Adrenal gland (tissue), 12 donors: Measurements from ENCODE around the gene SCCPDH. TPM values are rescaled to one million over a fixed set of nuclear protein-coding genes. Genes with fewer than 3 reads are reported as not detected.
"Not testable (repeated sequence)": the region's sequence is repeated elsewhere in the genome, so short reads cannot be mapped to it uniquely, and the experiment has no call there.

Source experiments
- DNase-seq, 7 donors: peaks; one replicate each; pipeline ENCODE4 v3.0.0-alpha.2; 2019 to 2020
- H3K27ac ChIP-seq, 5 donors: fragments of 200-600 bp; sonication (generic) in 4 of 5; 1 replicate in 3 of 5; 2 replicates in 2 of 5; pipeline versions ENCODE4 v1.5.1 to v1.8.0; 2016 to 2020; ENCODE audit warnings: mild to moderate bottlenecking in 1 of 5
- H3K27me3 ChIP-seq: fragments of 200-600 bp; 2 replicates; pipeline ENCODE4 v1.8.0; 2021
- H3K36me3 ChIP-seq, 2 donors: fragments of 200-600 bp; replicated peaks in 1 of 2; 1 replicate in 1 of 2; 2 replicates in 1 of 2; pipeline versions ENCODE4 v1.5.1 to v1.8.0; 2018 to 2022
- H3K4me1 ChIP-seq, 2 donors: fragments of 200-600 bp; replicated peaks in 1 of 2; 1 replicate in 1 of 2; 2 replicates in 1 of 2; pipeline versions ENCODE4 v1.5.1 to v1.8.0; 2018 to 2021
- H3K4me3 ChIP-seq, 4 donors: fragments of 200-600 bp; sonication (generic) in 3 of 4; one replicate each; pipeline ENCODE4 v1.5.1; 2016 to 2018
- H3K9me3 ChIP-seq, 3 donors: fragments of 200-600 bp; sonication (generic) in 1 of 3; replicated peaks in 1 of 3; 1 replicate in 2 of 3; 2 replicates in 1 of 3; pipeline versions ENCODE4 v1.5.1 to v1.8.0; 2016 to 2021
- CTCF ChIP-seq, 6 experiments: fragments of 450-650 bp in 4 of 6; fragments of 200-600 bp in 2 of 6; sonication (generic) in 1 of 6; IDR thresholded peaks; 1 replicate in 5 of 6; 2 replicates in 1 of 6; pipeline versions ENCODE4 v1.5.1 to v1.8.0; 2016 to 2021; ENCODE audit warnings: antibody characterized with exemption in 6 of 6, mild to moderate bottlenecking in 2 of 6, moderate library complexity in 1 of 6
- POLR2A ChIP-seq, 2 donors: fragments of 450-650 bp; IDR thresholded peaks; one replicate each; pipeline ENCODE4 v1.6.1; 2017; ENCODE audit warnings: antibody characterized with exemption in 2 of 2, mild to moderate bottlenecking in 2 of 2, moderate library complexity in 1 of 2
- WGBS, 4 donors: extraction: QIAGEN DNeasy Blood & Tissue Kit in 2 of 4; methylation state at CpG; one replicate each; pipeline versions ENCODE4 v1.1.5 to v1.1.7; 2013 to 2017; 5-methylcytosine and 5-hydroxymethylcytosine counted together
- intact Hi-C, 2 donors: fragments of 100-400 bp; cut with DNase I; formaldehyde crosslinking; loops; one replicate each; pipeline versions ENCODE4 v1.14.1 to v1.15.0; 2022 to 2023
- polyA plus RNA-seq, 3 donors: library from polyadenylated mRNA; stranded (reverse); fragments of 200-250 nt in 2 of 3; fragments of 350-450 nt in 1 of 3; fragmentation: Illumina TruSeq in 1 of 3; extraction: RNeasy Lipid Tissue Mini Kit (QIAGEN cat#74804) in 1 of 3; gene quantifications; one replicate each; pipeline ENCODE4 v1.2.3, GENCODE V29; 2013 to 2014
- total RNA-seq, 9 donors: library from RNA; depleted of rRNA in 4 of 9; stranded (reverse); fragments of >200 nt in 4 of 9; fragments of 120-200 nt in 1 of 9; fragmentation: NEBNext Ultra II Directional in 1 of 9; extraction: Animal tissue kit (Norgen Biotek cat#: 25700) in 1 of 9; gene quantifications; one replicate each; pipeline versions ENCODE4 v1.1.0 to v1.2.4, GENCODE V29; 2013 to 2023
- donor health status: healthy with polysubstance abuse.
- donor health status: Bipolar disorder and iron deficiency.
- donor health status: DM: yes; HTN: yes; CAD: no.
- donor health status: DM: no; HTN: no; CAD: no.
- donor health status: DM: no; HTN: no; CAD: no.
- donor health status: DM: yes; HTN: yes; CAD: no.

The SCCPDH gene
- total and polyA plus RNA-seq, 12 donors: 12.0 to 180 (median 60.7) TPM

GRCh38 chr1:246709835-246710234 lies 14.4 kb upstream of the SCCPDH start:
- Histone ChIP-seq H3K36me3 (no peaks in the 10 kb centered on the region), H3K4me1 (no peaks in the 10 kb centered on the region), H3K27me3 (no peaks in the 10 kb centered on the region), H3K27ac (no peak overlapping the region), H3K9me3 (no peaks in the 10 kb centered on the region), H3K4me3 (no peak overlapping the region)
- intact Hi-C loops: no loop called here
- TF ChIP-seq CTCF (IDR thresholded peaks at IDR 0.05) (no peak), POLR2A (IDR thresholded peaks at IDR 0.05) (no peak)
- DNase-seq: no peak
- 42 to 51% (median 43%) methylated on average over 2 of the region's 2 CpGs for WGBS, 4 donors

GRCh38 chr1:246711548-246712003 lies 12.6 kb upstream of the SCCPDH start:
- 67 to 85% (median 84%) methylated on average over 3 of the region's 3 CpGs for WGBS, 4 donors
- Histone ChIP-seq H3K27ac (no peak overlapping the region), H3K27me3 (no peaks in the 10 kb centered on the region), H3K4me3 (no peak overlapping the region), H3K9me3 (no peaks in the 10 kb centered on the region), H3K4me1 (no peaks in the 10 kb centered on the region), H3K36me3 (no peaks in the 10 kb centered on the region)
- no peak for DNase-seq
- TF ChIP-seq CTCF (IDR thresholded peaks at IDR 0.05) (no peak), POLR2A (IDR thresholded peaks at IDR 0.05) (no peak)
- intact Hi-C loops: no loop called here

- 83 to 94% (median 88%) methylated on average over 5 of the region's 5 CpGs for WGBS, 4 donors
- H3K36me3 ChIP-seq, H3K9me3 ChIP-seq, DNase-seq, H3K4me3 ChIP-seq, intact Hi-C loops, H3K27ac ChIP-seq, H3K4me1 ChIP-seq, H3K27me3 ChIP-seq: not testable (repeated sequence)
Observed at GRCh38 chr1:246712428-246712827, 11.8 kb upstream of the SCCPDH start.

- H3K36me3 ChIP-seq, H3K9me3 ChIP-seq, H3K4me1 ChIP-seq, H3K4me3 ChIP-seq, H3K27me3 ChIP-seq, H3K27ac ChIP-seq, DNase-seq, intact Hi-C loops: not testable (repeated sequence)
- 89 to 90% (median 90%) methylated on average over 1 to 2 of the region's 2 CpGs for WGBS, 4 donors
Observed at GRCh38 chr1:246719361-246719760, 4.8 kb upstream of the SCCPDH start.

GRCh38 chr1:246720814-246721213 lies 3.4 kb upstream of the SCCPDH start:
- H3K4me1 ChIP-seq, DNase-seq: not testable (repeated sequence)
- WGBS, 4 donors: 83 to 87% (median 85%) methylated on average over 7 of the region's 7 CpGs

GRCh38 chr1:246722720-246723119 lies 1.5 kb upstream of the SCCPDH start:
- H3K4me3 ChIP-seq: no peak overlapping the region
- TF ChIP-seq CTCF (IDR thresholded peaks at IDR 0.05) (no peak), POLR2A (IDR thresholded peaks at IDR 0.05) (no peak)
- peaks cover 0 to 8% of the 10 kb centered on the region in 2 donors for H3K36me3 ChIP-seq
- no peaks in the 10 kb centered on the region for H3K9me3 ChIP-seq
- WGBS, 4 donors: 95 to 97% (median 96%) methylated on average over 4 of the region's 4 CpGs
- intact Hi-C loops: no loop called here
- DNase-seq: no peak
- H3K27ac ChIP-seq: no peak overlapping the region
- H3K27me3 ChIP-seq: no peaks in the 10 kb centered on the region
- peaks cover 25 to 27% of the 10 kb centered on the region in 2 donors for H3K4me1 ChIP-seq

More at GRCh38 chr1:246720814-246721213, 3.4 kb upstream of the SCCPDH start:
- H3K27ac ChIP-seq, H3K4me3 ChIP-seq, intact Hi-C loops, H3K36me3 ChIP-seq, H3K9me3 ChIP-seq, H3K27me3 ChIP-seq: not testable (repeated sequence)
